HL-60/S4 (cell line): ENCODE data around the gene MRPL36.
"Not testable (repeated sequence)": the region's sequence is repeated elsewhere in the genome, so short reads cannot be mapped to it uniquely, and the experiment has no call there.

Experiments used
- in situ Hi-C: fragments of 300-500 bp; cut with MboI; formaldehyde crosslinking; loops from 2 replicates; pipeline ENCODE4 v1.14.3; 2022; ENCODE audit warnings: low sequenced_read_pairs

Gene MRPL36

DNA sequence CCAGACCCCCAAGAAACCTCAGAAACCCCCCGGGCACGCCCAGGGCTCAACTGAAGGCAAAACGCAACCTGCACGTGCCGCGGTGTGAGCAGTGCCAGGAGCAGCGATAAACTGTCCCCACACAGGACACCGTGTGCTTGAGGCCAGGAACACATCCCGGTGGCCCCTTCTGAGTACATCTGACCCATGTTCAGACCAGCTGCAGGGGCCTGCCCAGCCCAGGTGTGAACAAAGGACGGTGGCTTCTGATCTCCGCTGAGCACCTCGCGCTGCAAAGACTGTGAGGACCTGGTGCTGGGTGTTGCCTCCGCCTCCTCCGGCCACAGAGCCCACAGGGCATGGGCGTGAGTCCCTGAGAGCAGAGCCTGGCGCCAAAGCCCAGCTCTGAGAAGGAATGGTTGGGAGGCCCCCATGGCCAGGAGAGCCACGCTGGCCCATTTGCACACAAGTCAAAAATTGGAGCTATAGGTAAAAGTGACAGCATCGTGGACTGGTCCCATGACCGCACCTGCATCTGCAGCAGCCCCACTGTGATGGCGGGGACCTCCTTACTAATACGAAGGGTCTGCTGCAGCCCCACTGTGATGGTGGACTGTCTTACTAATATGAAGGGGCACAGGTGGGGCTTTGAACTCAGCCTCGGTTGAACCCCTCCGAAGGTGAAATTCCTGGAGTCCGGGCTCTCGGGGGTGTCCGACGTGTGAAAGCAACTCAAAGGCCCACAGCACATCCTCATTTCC, 33.0 kb upstream of the MRPL36 start:
- in situ Hi-C loops: no loop called here

DNA sequence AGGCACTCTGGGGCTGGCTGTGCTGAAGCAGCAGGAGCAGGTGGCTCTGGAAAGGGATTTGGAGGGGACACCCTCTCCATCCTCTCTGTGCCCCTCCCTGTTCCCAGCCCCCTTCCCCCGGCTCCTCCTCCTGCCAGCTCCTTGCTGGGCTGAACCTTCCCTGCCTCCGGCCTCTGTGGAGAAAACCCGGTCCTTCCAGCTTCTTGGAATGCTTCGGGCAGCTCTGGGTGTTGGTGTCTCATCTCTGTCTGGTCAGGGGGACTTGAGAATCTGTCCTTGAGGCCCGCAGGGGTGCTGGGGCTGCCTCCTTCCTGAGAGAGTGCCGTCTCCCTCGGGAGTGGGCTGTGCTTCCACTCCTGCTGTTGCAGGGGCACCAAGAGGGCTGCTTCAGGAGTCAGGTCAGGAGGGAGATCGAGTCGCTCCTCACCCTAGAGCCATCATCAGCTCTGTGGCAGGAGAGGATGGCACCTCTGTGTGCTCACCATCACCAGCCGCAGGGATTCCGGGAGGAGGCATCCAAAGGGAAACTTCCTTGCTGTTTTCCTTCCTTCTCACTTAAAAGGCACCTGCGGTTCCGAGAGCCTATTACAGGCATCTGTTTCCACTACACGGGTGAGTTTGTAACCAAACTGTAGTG, 32.2 kb upstream of the MRPL36 start:
- in situ Hi-C loops: no loop called here

DNA sequence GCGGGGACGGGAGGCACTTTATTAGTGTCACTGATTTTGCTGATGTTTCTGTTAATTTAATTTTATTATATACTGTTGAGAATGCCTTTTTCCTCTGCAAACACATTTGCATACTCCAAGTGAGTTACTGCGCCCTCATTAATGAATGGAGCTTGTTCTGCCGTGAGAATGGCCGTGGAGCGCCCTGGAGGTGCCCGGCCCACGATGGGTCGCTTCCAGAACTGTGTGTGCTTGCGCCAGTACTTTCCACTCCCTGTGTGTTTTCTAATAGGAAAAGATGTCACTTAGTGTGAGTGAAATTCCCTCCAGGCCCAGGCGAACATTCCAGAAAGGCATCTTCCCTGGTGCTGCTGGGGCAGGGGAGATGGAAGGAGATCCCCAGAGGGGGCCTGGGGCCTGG, 31.6 kb upstream of the MRPL36 start:
- in situ Hi-C loops: no loop called here

DNA sequence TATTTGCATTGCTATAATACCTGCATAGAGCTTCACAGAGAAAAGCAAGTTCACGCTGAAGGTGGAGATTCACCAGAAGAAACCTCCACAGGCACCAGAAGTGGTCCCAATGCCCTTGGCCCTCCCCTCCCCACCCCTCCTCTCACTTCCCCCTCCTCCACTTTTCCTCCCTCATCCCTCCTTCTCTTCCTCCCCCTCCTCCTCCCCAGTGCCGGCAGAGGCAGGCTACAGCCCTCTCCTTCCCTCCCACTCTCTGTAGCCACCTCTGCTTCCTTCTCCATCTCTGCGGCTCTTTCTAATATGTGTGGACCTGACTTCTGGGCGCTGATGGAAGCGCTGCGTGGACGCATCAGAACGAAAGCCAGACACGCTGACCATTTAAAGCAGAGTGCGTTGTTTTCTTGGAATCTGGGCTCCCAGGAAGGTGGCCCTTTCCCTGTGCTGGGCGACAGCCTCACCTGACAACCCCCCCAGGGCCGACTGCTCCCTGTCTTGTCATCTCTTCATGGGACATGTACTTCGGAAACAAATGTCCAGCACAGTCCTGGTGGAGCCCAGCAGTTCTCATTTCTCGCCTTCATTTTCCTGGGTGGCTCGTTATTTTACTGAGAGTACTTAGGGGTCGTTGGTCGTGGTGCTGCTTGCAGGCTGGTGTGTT, 31.1 kb upstream of the MRPL36 start:
- in situ Hi-C loops: no loop called here

DNA sequence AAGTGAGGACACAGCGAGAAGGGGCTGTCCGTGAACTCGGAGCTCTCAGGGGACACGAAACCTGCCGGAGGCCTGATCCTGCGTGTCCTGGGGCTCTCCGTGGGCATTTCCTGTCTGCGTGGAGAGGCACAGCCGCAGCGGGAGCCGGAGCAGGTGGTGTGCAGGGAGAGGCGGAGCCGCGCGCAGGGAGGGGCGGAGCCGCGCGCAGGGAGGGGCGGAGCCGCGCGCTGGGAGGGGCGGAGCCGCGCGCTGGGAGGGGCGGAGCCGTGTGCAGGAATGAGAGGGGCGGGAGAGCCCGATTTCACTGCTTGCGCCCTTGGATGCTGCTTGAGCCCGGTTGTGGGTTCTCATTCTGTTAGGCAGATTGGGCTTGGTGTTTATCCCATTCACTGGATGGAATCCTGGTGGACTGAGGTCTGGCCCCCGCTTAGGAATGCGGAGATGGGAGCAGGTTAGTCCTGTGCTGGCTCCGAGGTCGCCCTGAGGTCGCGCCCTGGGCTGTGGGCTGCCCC, 28.3 kb upstream of the MRPL36 start:
- in situ Hi-C loops: no loop called here

DNA sequence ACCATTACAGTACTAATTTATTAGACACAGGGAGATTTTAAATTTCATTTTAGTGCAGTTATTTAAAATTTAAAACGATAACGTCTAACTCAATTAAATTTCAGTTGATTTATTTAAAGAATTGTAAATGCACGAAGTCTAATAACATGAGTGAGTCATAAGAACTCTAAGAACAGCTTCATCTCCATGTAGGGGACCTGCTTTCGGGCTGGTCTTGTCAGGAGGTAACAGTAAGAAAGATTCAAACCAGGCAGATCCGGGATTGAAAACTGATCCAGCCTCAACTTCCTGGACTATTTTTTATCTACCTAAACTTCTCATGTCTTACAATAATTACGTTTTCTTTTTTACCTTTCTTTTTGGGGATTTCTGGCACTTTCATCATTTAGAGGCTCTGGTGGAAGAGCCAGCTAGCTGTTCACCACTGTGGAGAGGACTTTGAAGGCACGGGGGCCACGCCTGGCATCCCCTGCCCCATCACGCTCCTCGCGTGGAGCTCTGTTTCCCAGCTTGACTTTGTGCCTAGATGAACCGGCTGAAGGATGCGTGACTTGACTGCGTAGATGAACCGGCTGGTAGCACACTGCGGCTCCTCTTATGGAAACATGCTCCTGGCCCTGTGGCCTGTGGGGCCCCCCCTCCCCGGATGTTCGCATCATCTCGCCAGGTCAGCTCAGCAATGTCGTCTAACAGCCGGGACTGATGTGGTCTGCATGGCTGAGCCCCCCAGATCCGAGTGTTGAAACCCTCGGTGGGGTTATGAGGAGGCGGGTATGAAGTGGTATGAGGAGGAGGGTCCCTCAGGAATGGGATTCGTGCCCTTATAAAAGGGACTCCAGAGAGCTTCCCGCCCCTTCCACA, 27.6 kb upstream of the MRPL36 start:
- in situ Hi-C loops: no loop called here

DNA sequence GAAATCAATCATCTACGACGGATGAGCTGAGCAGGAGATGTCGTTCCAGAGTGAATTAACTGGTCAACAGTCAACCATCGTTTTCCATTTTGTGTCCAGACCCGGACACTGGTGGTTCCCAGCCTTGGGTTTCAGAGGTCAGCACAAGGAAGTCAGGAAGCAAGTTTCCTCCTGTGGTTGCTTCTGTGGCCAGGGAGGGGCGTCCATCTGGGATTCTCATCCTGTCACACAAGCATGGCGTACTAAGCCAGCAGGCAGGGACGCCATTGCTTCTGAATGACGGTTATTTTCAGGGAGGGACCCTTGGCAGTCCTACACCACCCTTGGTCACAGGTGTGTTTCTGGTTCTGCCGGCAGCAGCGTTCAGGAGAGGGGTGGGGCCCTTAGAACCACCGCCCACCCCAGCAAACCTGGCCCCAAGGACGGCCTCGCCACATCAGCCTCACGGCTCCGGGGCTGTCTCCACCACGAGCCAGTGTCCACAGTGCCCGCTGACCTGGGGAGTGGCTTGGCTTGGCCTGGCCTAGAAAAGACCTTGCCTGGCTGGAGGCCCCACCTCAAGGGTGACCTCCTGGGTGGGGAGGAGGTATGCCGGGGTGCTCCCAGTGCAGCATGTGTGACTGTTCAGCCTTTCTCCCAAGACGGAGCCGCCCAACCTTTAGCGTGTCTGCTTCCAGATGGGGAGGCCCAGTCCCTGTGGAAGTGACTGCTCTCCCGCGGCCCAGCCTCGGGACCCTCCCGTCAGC, 26.8 kb upstream of the MRPL36 start:
- in situ Hi-C loops: no loop called here

DNA sequence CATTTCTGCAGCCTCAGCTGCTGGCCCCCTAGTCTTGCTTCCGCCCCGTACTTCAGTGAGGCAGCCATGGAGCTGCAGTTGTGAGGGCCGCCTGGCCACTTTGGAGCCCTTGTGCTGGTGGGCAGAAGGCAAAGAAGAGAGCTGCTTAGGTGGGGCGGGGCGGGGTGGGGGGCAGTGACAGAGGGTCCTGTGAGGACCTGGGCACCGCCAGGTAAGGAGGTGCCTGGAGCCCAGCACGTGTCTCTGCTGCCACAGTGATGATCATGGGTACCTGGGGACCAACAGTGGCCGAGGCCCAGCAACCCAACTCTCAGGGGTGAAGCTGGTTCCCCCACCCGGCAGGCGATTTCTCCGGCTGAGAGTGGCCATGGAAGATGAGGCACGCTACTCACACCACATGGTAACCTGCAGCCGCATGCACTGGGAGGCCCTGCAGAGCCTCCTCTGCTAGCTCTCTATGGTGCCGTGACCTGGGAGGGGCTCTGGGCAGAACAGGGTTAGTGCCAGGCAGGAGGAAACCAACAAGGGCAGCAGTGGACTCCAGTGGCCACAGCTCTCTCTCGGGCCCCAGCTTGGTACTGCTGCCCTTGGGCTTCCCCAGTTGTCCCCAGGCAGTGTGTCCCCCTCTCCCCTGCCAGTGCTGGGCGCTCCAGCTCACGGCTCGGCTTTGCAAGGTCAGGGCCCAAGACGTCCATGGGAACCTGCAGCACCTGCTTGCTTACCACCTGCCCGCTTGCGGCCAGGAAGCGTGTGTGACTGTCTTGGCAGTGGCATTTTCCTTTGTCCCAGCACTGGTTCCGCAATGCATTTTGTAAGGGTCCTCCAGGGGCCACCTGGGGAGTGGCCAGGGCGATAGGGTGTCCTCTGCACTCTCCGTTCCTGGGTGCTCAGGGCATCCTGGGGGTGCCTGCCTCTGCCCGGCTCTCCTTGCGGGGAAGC, 25.5 kb upstream of the MRPL36 start:
- in situ Hi-C loops: no loop called here

DNA sequence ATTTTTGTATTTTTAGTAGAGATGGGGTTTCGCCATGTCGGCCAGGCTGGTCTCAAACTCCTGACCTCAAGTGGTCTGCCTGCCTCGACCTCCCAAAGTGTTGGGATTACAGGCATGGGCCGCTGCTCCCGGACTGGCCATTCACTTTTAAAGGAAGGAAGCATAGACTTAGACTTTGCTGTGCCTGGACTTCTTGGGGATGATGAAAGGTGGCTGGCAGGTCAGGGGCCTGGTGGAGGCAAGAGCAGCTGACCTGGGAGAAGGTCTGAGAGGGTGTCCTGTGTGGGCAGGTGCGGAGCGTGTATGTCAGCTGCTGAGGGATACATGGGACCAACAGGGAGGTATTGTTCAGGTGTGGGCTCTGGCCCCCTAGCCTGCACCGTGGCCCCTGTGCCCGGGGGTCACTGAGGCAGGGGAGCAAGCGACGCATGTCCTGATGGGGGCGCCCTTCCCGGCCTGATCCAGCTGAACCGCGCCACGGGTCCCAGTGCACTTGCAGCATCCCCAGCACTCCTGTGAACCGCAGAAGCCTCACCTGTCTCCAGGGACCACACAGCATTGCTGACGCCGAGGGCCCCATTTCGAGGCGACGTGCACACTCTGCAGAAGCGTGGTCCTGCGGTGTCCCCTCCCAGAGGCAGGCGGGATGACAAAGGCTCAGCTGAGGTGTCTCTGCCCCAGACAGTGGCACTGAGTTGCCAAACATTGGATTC, 24.6 kb upstream of the MRPL36 start:
- in situ Hi-C loops: no loop called here

DNA sequence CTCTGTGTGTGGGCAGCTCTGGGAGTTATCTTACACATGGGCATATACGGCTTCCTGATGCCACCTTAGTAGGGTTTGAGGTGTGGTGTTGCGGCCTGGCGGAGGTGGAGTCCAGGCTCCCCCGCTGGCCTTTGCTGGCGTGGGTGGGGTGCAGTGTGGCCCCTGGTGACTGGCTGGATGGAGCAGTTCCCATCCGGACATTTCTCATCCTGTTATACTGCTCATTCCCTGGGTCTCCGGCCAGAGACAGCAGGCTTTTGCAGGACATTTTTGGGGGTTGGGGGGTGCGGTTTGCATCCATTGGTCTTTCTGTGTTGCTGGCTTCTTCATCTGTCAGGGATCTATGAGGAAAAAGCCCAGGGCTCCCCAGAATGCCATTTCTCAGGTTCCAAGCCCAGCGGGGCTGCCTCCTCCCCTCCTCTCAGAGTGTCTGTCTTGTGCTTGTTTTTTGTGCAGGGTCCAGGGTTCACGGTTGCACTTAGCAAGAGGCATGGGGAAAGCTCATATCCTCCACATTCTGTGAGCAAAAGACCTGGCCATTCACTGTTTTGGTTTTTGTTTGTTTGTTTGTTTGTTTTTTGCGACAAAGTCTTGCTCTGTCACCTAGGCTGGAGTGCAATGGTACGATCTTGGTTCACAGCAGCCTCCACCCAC, 23.9 kb upstream of the MRPL36 start:
- in situ Hi-C loops: no loop called here

DNA sequence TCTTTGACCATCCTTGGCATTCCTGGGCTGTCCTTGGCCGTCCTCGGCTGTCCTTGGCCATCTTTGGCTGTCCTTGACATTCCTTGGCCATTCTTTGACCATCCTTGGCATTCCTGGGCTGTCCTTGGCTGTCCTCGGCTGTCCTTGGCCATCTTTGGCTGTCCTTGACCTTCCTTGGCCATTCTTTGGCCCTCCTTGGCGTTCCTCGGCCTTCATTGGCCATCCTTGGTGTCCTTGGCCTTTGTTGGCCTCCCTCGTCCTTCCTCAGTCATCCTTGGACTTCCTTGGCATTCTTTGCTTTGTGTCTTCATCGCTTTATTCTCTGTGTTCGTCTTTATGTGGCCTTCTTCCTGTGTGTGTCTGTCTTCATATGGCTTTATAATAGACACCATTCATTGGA, 22.2 kb upstream of the MRPL36 start:
- in situ Hi-C loops: no loop called here

DNA sequence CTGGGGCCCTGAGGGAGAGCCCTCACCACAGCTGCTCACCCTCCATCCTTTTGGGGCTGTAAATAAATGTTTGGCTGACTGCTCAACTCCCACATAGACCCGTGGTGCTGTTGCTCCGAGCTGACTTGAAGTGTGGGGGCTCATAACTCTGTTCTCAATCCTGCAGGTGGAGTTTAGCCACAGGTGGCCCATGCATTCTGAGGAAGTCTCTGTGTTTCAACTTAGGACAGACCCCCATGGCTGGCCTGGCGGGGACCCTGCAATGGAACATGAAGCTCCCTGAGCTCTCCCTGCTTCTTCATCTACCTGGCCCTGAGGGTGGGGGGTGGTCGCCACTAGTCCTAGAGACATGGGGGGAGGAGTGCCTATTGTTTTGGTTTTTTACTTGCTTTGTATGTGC, 21.3 kb upstream of the MRPL36 start:
- in situ Hi-C loops: no loop called here

DNA sequence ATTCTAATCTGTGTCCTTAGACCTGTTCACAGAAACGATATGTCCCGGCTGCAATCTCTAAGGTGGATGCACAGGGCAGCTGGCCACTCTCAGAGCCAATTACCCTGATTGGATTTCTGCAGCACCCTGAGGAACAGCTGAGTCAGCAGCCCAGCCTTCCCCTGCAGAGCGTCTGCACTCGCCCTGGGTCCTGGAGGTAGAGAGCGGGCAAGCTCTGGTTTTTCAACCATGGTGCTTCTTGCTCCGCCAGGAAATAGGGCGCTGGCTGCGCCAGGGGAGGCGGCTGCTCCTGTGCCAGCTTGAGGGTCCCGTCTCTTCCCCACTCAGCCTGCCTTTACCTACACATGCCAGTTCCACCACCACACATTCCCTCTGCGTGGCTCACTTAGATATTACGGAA, 20.7 kb upstream of the MRPL36 start:
- in situ Hi-C loops: no loop called here

DNA sequence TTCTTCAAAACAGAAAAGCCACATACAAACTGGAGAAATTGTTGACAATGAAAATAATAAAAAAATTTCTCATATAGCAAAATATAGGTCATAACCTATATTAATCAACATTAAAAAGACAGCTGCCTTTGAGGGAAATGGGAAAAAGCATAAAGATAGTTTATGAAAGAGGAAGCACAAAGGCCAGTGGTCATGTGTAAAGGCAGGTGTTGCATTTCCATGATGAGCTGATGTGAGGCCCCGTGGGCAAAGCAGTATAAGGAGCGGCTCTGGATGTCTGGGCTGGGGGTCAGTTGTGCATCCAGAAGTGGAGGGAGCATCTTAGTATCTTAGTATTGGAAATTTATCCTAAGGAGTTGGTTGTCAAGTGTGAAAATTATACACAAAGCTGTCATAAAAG, 19.8 kb upstream of the MRPL36 start:
- in situ Hi-C loops: no loop called here

DNA sequence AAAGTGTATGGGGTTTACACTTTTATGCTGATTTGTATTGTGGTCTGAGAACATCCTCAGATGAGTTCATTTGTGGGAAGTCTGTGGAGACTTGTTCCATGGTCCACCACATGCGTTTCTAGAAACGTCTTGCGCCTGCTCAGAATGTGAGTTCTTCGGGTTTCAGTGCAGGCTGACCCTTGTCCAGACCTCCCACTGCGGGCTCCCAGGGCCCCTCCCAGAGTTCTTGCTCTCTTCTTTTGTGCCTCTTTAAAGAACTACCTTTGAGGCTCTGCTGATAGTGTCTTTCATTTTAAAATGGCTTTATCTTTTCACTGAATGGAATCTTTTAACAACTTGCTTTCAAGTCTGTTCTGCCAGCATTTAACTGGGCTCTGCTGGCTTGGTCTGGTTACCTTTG, 19.1 kb upstream of the MRPL36 start:
- in situ Hi-C loops: no loop called here

DNA sequence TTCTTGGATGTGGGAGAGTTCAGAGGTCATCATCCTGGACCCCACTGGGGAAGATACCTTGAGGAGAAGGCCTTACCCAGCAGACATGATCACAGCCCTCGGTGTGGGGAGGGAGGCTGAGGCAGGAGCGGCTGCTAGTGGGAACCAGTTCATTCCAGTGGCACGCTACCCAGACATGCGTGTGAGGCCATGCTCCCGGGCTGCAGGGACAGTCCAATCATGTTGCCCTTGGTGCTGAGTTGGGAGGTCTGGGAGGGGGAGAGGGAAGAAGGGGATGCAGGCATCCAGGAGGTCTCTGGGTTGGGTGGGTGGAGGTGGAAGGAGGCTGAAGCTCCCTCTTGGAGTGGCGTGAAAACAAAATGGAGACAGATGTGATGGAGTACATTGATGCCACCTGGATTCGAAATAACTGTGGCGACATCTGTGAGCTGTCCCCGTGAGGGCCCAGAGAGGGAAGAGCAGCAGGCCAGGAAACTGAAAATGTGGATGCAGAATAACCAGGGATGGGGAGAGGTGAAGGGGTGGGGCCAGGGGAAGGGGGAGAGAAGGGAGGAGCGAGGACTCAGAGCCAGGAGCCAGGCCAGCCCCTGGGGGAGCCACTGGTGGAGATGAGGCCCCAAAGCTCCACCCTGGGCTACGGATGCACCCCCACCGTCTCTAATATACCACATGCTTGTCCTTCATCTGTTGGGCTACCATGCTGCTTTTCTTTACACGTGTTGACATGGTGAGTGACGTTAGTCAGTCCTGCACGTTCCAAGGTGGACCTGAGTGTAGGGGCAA, 17.8 kb upstream of the MRPL36 start:
- in situ Hi-C loops: no loop called here

DNA sequence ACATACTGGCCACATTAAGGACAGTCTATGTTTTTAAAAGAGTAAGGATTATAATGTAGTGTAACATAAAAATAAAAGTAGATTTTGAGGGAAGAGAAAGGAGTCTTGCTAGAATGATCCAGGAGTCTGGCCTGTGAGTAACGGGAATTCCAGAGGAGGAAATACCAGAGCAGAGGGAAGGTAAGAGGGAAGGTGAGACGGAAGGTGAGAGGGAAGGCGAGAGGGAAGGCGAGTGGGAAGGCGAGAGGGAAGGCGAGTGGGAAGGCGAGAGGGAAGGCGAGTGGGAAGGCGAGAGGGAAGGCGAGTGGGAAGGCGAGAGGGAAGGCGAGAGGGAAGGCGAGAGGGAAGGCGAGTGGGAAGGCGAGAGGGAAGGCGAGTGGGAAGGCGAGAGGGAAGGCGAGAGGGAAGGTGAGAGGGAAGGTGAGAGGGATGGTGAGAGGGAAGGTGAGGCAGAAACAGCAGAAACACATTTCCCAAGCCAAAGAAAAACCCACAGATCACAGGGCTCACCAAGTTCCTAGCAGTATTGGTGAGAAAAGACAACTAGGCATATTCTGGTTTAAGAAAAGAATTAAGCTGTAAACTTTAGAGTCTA, 17.0 kb upstream of the MRPL36 start:
- in situ Hi-C loops: not testable (repeated sequence)
